Glutamatergic neuron (in vitro differentiated cells): ENCODE data around the gene SLC2A6. TPM values are rescaled to one million over a fixed set of nuclear protein-coding genes. Genes with fewer than 3 reads are reported as not detected.

Source experiments
- DNase-seq: peaks from one replicate; pipeline ENCODE4 v3.0.0; 2022
- H3K27ac Mint-ChIP-seq: one replicate; pipeline ENCODE4 v1.8.0; 2020; ENCODE audit warnings: mild to moderate bottlenecking, mixed read lengths, inconsistent platforms; ENCODE audit not compliant: unreplicated experiment
- H3K27me3 Mint-ChIP-seq: one replicate; pipeline ENCODE4 v1.8.0; 2020; ENCODE audit warnings: mild to moderate bottlenecking, moderate library complexity, mixed read lengths, inconsistent platforms; ENCODE audit not compliant: unreplicated experiment
- H3K36me3 Mint-ChIP-seq: one replicate; pipeline ENCODE4 v1.8.0; 2020; ENCODE audit warnings: mild to moderate bottlenecking, mixed read lengths, inconsistent platforms; ENCODE audit not compliant: unreplicated experiment
- H3K4me1 Mint-ChIP-seq: one replicate; pipeline ENCODE4 v1.8.0; 2020; ENCODE audit warnings: mild to moderate bottlenecking, low read depth, mixed read lengths, inconsistent platforms; ENCODE audit not compliant: unreplicated experiment
- H3K4me3 Mint-ChIP-seq: one replicate; pipeline ENCODE4 v1.8.0; 2020; ENCODE audit warnings: mild to moderate bottlenecking, mixed read lengths, inconsistent platforms; ENCODE audit not compliant: unreplicated experiment
- H3K9me3 Mint-ChIP-seq: one replicate; pipeline ENCODE4 v1.8.0; 2020; ENCODE audit warnings: mild to moderate bottlenecking, moderate library complexity, mixed read lengths, inconsistent platforms; ENCODE audit not compliant: unreplicated experiment
- total RNA-seq: library from RNA; stranded (reverse); fragmentation: NEBNext Ultra II Directional; extraction: Animal tissue kit (Norgen Biotek cat#: 25700); gene quantifications from one replicate; pipeline ENCODE4 v1.2.1, GENCODE V29; 2021; ENCODE audit not compliant: unreplicated experiment
- TF ChIP-seq, protein P1 (sequence below): fragments of 200-600 bp; sonication (generic); IDR thresholded peaks from one replicate; pipeline ENCODE4 v1.5.0; 2021; ENCODE audit not compliant: partially characterized antibody, unreplicated experiment

The SLC2A6 gene
- total RNA-seq, 1 donor from 2014 or later = 104 TPM

GRCh38 chr9:133507246-133507965 lies 28.5 kb upstream of the SLC2A6 start:
- H3K4me3 Mint-ChIP-seq = no peak overlapping the region
- H3K9me3 Mint-ChIP-seq = peaks cover 2% of the 10 kb centered on the region
- no peak for DNase-seq
- peaks cover 2% of the 10 kb centered on the region for H3K27me3 Mint-ChIP-seq
- TF ChIP-seq, protein P1, sequence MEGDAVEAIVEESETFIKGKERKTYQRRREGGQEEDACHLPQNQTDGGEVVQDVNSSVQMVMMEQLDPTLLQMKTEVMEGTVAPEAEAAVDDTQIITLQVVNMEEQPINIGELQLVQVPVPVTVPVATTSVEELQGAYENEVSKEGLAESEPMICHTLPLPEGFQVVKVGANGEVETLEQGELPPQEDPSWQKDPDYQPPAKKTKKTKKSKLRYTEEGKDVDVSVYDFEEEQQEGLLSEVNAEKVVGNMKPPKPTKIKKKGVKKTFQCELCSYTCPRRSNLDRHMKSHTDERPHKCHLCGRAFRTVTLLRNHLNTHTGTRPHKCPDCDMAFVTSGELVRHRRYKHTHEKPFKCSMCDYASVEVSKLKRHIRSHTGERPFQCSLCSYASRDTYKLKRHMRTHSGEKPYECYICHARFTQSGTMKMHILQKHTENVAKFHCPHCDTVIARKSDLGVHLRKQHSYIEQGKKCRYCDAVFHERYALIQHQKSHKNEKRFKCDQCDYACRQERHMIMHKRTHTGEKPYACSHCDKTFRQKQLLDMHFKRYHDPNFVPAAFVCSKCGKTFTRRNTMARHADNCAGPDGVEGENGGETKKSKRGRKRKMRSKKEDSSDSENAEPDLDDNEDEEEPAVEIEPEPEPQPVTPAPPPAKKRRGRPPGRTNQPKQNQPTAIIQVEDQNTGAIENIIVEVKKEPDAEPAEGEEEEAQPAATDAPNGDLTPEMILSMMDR = no peak
- H3K4me1 Mint-ChIP-seq = no peaks in the 10 kb centered on the region
- H3K36me3 Mint-ChIP-seq = peaks cover 4% of the 10 kb centered on the region
- H3K27ac Mint-ChIP-seq = no peak overlapping the region

GRCh38 chr9:133506653-133507038 lies 27.7 kb upstream of the SLC2A6 start:
- no peak for DNase-seq
- Mint-ChIP-seq H3K27ac (no peak overlapping the region), H3K4me3 (no peak overlapping the region), H3K4me1 (no peaks in the 10 kb centered on the region), H3K9me3 (peaks cover 2% of the 10 kb centered on the region), H3K36me3 (peaks cover 10% of the 10 kb centered on the region), H3K27me3 (peaks cover 2% of the 10 kb centered on the region)
- TF ChIP-seq, protein P1 = no peak

GRCh38 chr9:133505901-133506652 lies 27.2 kb upstream of the SLC2A6 start:
- Mint-ChIP-seq H3K36me3 (peaks cover 16% of the 10 kb centered on the region), H3K9me3 (peaks cover 2% of the 10 kb centered on the region), H3K4me1 (no peaks in the 10 kb centered on the region), H3K27ac (no peak overlapping the region), H3K4me3 (no peak overlapping the region), H3K27me3 (peaks cover 2% of the 10 kb centered on the region)
- no peak for DNase-seq
- TF ChIP-seq, protein P1 = no peak

DNA sequence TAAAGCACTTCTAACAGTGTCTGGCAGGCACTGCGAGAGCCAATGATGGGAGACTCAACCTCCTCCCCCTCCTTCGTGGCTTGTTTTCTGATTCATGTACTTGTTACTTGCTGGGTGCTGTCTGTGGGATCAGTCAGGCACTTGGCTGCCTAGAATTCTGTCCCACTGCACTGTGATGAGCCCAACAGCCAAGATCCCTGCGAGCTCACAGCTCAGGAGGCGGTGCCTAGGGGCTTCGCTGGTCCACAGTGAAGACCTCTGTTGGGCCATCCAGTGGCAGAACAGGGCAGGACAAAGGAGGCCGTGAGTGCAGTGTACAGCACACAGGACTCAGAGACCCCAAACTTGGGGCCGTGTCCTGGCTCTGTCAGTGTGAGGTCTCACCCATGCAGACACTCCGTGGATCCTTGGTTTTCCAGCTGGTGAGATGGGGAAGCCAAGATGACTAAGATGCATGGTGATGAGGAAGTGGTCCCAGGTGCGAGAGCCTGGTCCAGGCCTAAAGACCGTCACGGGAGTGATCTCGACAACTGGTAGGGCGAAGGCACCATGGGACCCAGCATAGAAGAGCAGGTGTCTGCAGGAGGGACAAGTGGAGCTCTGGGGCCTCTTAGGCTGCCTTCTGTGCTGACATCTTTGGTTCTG lies 26.4 kb upstream of the SLC2A6 start:
- no peak overlapping the region for H3K4me3 Mint-ChIP-seq
- peaks cover 3% of the 10 kb centered on the region for H3K27me3 Mint-ChIP-seq
- peaks cover under 1% of the 10 kb centered on the region for H3K4me1 Mint-ChIP-seq
- peaks cover 6% of the 10 kb centered on the region for H3K9me3 Mint-ChIP-seq
- TF ChIP-seq, protein P1 = no peak
- no peak overlapping the region for H3K27ac Mint-ChIP-seq
- peak; percentile 12 for DNase-seq
- H3K36me3 Mint-ChIP-seq = peaks cover 16% of the 10 kb centered on the region

DNA sequence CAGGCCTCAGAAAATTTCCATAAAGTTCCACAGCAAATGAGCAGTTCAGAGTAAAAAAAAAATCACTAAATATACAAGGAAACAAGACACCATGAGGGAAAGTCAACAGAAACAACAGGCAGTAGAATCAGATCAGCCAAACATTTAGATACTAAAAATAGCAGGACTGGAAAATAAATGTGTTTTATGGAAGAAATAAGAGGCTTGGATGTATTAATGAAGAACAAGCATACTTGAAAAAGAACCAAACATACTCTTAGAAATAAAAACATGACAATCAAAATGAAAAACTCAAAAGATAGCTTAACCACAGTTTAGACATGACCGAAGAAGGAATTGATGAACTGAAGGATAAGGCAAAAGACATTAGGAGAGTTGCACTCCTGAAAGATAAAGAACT lies 23.2 kb upstream of the SLC2A6 start:
- no peak for DNase-seq
- no peak overlapping the region for H3K4me3 Mint-ChIP-seq
- H3K36me3 Mint-ChIP-seq = peaks cover 16% of the 10 kb centered on the region
- peaks cover 10% of the 10 kb centered on the region for H3K27me3 Mint-ChIP-seq
- H3K27ac Mint-ChIP-seq = no peak overlapping the region
- TF ChIP-seq, protein P1 = no peak
- H3K4me1 Mint-ChIP-seq = peaks cover 9% of the 10 kb centered on the region
- peaks cover 16% of the 10 kb centered on the region for H3K9me3 Mint-ChIP-seq
